Retinal pigment epithelial cell (primary cell): ENCODE data around the gene FASN.
A peak's percentile ranks its signal among the peaks of the same experiment; 100 is the strongest.

ENCODE experiments used
- DNase-seq: peaks from one replicate; pipeline ENCODE4 v3.0.0-alpha.2; 2010; ENCODE audit warnings: low read depth
- H3K4me3 ChIP-seq: 2 replicates; pipeline ENCODE4 v1.5.1; 2011; ENCODE audit warnings: mild to moderate bottlenecking, low read length, control low read depth, moderate library complexity
- CTCF ChIP-seq: conservative IDR thresholded peaks from 2 replicates; pipeline ENCODE4 v1.5.1; 2011; ENCODE audit warnings: low read depth, low read length, control low read depth, inconsistent platforms

Gene FASN

DNA sequence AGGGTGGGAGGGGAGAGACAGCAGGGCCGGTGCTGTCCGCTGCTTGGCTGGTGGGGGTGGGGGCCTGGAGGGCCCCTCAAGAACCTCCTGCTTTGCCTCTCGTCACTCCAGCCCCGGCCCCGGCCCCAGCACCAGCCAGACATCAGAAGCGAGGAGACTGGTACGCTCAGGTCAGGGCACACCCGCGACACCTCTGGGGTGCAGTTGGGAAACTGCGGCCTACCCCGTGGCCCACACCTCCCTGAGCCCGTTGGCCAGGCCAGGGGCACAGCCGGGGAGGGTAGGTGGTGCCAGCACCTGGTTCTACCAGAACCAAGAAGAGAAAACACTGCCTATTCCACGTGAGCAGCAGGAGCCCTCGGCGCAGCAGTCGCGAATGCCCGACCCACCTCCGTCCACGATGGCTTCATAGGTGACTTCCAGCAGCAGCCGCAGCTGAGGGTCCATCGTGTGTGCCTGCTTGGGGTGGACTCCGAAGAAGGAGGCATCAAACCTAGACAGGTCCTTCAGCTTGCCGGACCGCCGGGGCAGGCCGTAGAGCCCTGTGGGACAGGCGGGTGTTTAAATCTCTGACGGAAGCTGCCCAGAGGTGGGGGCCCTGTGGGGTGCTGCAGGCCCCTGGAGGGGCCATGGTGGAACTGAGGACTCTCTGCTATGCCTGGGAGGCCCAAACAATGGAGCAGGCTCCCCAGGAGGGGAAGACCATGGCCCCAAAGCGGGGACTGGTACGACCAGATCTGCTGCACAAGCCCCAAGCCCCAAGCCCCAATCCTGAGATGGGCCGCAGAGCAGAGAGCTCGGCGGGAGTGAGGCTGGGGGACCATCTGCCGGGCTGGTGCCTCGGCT lies 2.9 kb downstream of the FASN start:
- TF ChIP-seq CTCF = no peak
- no peak for DNase-seq

DNA sequence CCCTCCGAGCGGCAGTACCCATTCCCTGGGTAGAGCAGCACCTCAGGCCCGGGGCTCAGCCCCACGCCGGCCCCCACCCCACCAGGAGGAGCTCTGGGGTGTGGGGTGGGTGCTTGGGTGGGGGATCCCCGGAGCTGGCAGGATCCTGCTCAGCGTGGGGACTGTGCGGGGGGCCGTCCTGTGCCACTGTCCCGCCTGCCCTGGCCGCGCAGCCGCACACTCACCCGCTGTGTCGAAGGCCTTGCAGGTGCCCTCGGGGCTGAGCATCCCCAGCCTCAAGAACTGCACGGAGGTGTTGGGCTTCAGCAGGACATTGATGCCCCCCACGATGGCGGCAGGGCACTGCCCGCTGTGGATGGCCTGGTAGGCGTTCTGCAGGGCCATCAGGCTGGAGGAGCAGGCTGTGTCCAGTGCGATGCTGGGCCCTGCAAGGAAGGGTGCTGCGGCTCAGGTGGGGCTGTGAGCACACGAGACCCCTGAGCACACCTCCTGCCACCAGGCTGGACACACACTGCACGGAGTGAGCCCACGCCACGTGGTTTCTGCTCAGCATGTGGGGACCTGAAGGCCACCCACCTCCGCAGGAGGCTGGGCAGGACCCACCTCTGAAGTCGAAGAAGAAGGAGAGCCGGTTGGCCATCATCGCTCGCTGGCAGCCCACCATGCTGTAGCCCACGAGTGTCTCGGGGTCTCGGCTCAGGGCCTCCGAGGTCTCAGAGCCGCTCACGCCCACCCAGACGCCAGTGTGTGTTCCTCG lies 4.9 kb downstream of the FASN start:
- DNase-seq = no peak
- no peak for TF ChIP-seq CTCF
- no peak overlapping the region for H3K4me3 ChIP-seq

More for the DNA sequence above, 2.9 kb downstream of the FASN start:
- H3K4me3 ChIP-seq = peak overlapping the region; percentile 74

- no peak for DNase-seq
- no peak overlapping the region for H3K4me3 ChIP-seq
- no peak for TF ChIP-seq CTCF
These were observed 5.4 kb downstream of the FASN start for GRCh38 chr17:82092628-82092994.

GRCh38 chr17:82092094-82092586 lies 5.9 kb downstream of the FASN start:
- no peak overlapping the region for H3K4me3 ChIP-seq
- no peak for DNase-seq
- no peak for TF ChIP-seq CTCF

DNA sequence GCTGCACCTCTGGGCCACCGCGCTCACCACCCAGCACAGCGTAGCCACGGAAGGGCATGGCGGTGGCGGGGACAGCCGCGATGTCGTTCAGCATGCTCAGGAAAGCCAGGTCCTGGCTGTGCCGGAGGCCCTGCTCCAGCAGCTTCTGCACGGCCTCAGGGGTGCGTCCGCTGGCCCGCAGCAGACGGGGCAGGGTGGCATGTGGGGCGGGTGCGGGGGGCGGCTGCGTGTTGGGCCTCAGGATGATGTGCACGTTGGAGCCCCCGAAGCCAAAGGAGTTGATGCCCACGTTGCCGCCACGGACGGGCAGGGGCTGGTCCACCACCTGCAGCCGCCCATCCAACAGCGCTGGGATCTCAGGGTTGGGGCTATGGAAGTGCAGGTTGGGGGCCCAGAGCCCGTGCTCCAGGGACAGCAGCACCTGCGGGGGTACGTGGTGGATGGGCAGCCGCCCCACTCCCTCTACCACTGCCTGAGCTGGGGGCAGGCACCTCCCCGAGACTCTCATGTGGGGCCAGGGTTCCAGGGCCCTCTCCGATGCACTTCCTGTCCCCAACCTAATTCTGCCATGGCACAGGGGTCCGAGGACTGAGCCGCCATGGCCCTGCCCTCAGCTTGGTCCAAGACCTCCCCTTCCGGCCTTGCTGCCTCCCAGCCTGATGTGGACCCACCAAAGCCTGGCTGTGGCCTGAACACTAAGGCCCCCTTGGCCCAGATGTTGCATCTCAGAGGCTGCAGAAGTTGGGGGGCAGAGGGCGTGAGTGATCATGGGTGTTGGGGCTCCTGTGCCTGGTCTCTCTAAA lies 6.6 kb downstream of the FASN start:
- DNase-seq = no peak
- no peak for TF ChIP-seq CTCF
- no peak overlapping the region for H3K4me3 ChIP-seq

DNA sequence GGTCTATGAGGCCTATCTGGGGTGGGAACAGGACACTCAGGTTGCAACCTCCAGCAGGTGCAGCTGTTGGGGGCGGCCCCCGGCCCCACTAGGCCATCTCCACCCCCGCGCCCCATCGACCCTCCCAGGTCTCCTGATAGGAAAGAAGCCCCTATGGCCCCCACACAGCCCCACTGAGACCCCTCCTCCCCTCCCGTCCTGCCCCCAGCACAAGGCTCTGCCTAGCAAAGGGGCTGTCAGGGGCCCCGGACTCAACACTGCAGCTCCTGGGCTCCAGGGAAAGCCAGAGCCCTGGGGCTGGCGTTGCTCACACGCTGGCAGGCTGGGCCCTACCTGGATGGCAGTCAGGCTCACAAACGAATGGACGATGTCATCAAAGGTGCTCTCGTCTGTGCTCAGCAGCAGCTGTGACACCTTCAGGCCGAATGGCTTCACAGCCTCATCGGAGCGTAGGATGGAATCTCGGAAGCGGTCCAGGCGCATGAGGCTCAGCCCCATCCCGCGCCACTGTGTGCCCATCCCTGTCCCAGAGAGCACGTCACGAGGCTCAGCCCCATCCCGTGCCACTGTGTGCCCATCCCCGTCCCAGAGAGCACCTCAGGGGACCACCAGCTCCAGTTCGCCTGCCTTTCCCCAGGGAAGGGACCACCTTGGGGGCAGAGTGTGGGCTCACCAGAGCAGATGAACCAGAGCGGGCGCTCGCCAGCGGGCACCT lies 7.3 kb downstream of the FASN start:
- no peak for DNase-seq
- TF ChIP-seq CTCF = no peak
- no peak overlapping the region for H3K4me3 ChIP-seq
